Erythroblast (primary cell): Measurements from ENCODE around the gene ADRB2.

Experiments
- GATA1 ChIP-seq: IDR thresholded peaks from 2 replicates; pipeline ENCODE4 v1.6.1; 2011; ENCODE audit warnings: low read depth, mild to moderate bottlenecking, control low read depth, low read length, moderate library complexity
- POLR2A ChIP-seq: IDR thresholded peaks from 2 replicates; pipeline ENCODE4 v1.6.1; 2011; ENCODE audit warnings: mild to moderate bottlenecking, low read length

- TF ChIP-seq POLR2A (no peak), GATA1 (no peak)
These were observed 34.2 kb downstream of the ADRB2 start for GRCh38 chr5:148860599-148860998.
